Stimulated activated memory B cell treated with anti-CD40 and anti-IgM and Interleukin-4, amounts not matched to agents 10 μg/mL and 1 μg/mL and 100 μg/mL, for 72 hours (primary cell): ENCODE data around the gene MTHFD1.

Source experiments
- ATAC-seq: fragments of 150-1000 bp; cut with Tn5 transposase; 2 replicates; pipeline ENCODE4 v1.10.0; 2021
- H3K27ac Mint-ChIP-seq: one replicate; pipeline ENCODE4 v1.8.0; 2022; ENCODE audit warnings: mild to moderate bottlenecking, mixed read lengths
- H3K27me3 Mint-ChIP-seq: one replicate; pipeline ENCODE4 v1.8.0; 2022; ENCODE audit warnings: mixed read lengths
- H3K36me3 Mint-ChIP-seq: one replicate; pipeline ENCODE4 v1.8.0; 2022; ENCODE audit warnings: mixed read lengths
- H3K4me1 Mint-ChIP-seq: one replicate; pipeline ENCODE4 v1.8.0; 2022; ENCODE audit warnings: mixed read lengths
- H3K4me3 Mint-ChIP-seq: one replicate; pipeline ENCODE4 v1.8.0; 2022; ENCODE audit warnings: mild to moderate bottlenecking, moderate library complexity, mixed read lengths
- H3K9me3 Mint-ChIP-seq: one replicate; pipeline ENCODE4 v1.8.0; 2022; ENCODE audit warnings: mixed read lengths

Gene MTHFD1

GRCh38 chr14:64488590-64489099 lies 100.5 kb downstream of the MTHFD1 start:
- Mint-ChIP-seq H3K9me3 (no peaks in the 10 kb centered on the region), H3K4me3 (no peak overlapping the region), H3K4me1 (peaks cover 29% of the 10 kb centered on the region), H3K36me3 (peaks cover 41% of the 10 kb centered on the region), H3K27me3 (no peaks in the 10 kb centered on the region), H3K27ac (no peak overlapping the region)
- ATAC-seq, result no peak

GRCh38 chr14:64491637-64492036 lies 103.5 kb downstream of the MTHFD1 start:
- Mint-ChIP-seq H3K9me3 (no peaks in the 10 kb centered on the region), H3K27ac (no peak overlapping the region), H3K4me3 (no peak overlapping the region), H3K27me3 (no peaks in the 10 kb centered on the region), H3K36me3 (peaks cover 42% of the 10 kb centered on the region), H3K4me1 (peaks cover 35% of the 10 kb centered on the region)
- ATAC-seq, result no peak

- peaks cover 30% of the 10 kb centered on the region for H3K4me1 Mint-ChIP-seq
- no peaks in the 10 kb centered on the region for H3K27me3 Mint-ChIP-seq
- peaks cover 31% of the 10 kb centered on the region for H3K36me3 Mint-ChIP-seq
- H3K27ac Mint-ChIP-seq, result peak overlapping the region; percentile 11
- H3K9me3 Mint-ChIP-seq, result no peaks in the 10 kb centered on the region
- ATAC-seq, result no peak
- no peak overlapping the region for H3K4me3 Mint-ChIP-seq
Observed at GRCh38 chr14:64493455-64493854, 105.3 kb downstream of the MTHFD1 start.

- Mint-ChIP-seq H3K27ac (no peak overlapping the region), H3K36me3 (peaks cover 27% of the 10 kb centered on the region), H3K4me1 (peaks cover 38% of the 10 kb centered on the region), H3K4me3 (no peak overlapping the region), H3K9me3 (no peaks in the 10 kb centered on the region), H3K27me3 (no peaks in the 10 kb centered on the region)
- ATAC-seq, result no peak
Observed at GRCh38 chr14:64495252-64495651, 107.1 kb downstream of the MTHFD1 start.

- Mint-ChIP-seq H3K4me1 (peaks cover 42% of the 10 kb centered on the region), H3K9me3 (no peaks in the 10 kb centered on the region), H3K27me3 (no peaks in the 10 kb centered on the region), H3K36me3 (peaks cover 19% of the 10 kb centered on the region), H3K27ac (no peak overlapping the region), H3K4me3 (no peak overlapping the region)
- no peak for ATAC-seq
Observed at GRCh38 chr14:64496764-64497163, 108.6 kb downstream of the MTHFD1 start.

- ATAC-seq, result no peak
- peaks cover under 1% of the 10 kb centered on the region for H3K36me3 Mint-ChIP-seq
- H3K4me3 Mint-ChIP-seq, result peak overlapping the region; percentile 35
- peaks cover 33% of the 10 kb centered on the region for H3K4me1 Mint-ChIP-seq
- no peaks in the 10 kb centered on the region for H3K9me3 Mint-ChIP-seq
- H3K27me3 Mint-ChIP-seq, result no peaks in the 10 kb centered on the region
- peak overlapping the region; percentile 99 for H3K27ac Mint-ChIP-seq
Observed at GRCh38 chr14:64500088-64500487, 111.9 kb downstream of the MTHFD1 start.

GRCh38 chr14:64501411-64502171 lies 113.4 kb downstream of the MTHFD1 start:
- H3K27ac Mint-ChIP-seq, result peak overlapping the region; percentile 99
- no peaks in the 10 kb centered on the region for H3K27me3 Mint-ChIP-seq
- no peak for ATAC-seq
- H3K4me1 Mint-ChIP-seq, result peaks cover 43% of the 10 kb centered on the region
- no peaks in the 10 kb centered on the region for H3K9me3 Mint-ChIP-seq
- H3K36me3 Mint-ChIP-seq, result peaks cover 8% of the 10 kb centered on the region
- H3K4me3 Mint-ChIP-seq, result peak overlapping the region; percentile 91

GRCh38 chr14:64502456-64502855 lies 114.3 kb downstream of the MTHFD1 start:
- no peaks in the 10 kb centered on the region for H3K27me3 Mint-ChIP-seq
- peak overlapping the region; percentile 99 for H3K27ac Mint-ChIP-seq
- peak overlapping the region; percentile 91 for H3K4me3 Mint-ChIP-seq
- H3K36me3 Mint-ChIP-seq, result peaks cover 8% of the 10 kb centered on the region
- ATAC-seq, result no peak
- peaks cover 51% of the 10 kb centered on the region for H3K4me1 Mint-ChIP-seq
- no peaks in the 10 kb centered on the region for H3K9me3 Mint-ChIP-seq

GRCh38 chr14:64502887-64503433 lies 114.8 kb downstream of the MTHFD1 start:
- Mint-ChIP-seq H3K9me3 (no peaks in the 10 kb centered on the region), H3K27ac (peak overlapping the region; percentile 99), H3K4me3 (peak overlapping the region; percentile 91), H3K36me3 (peaks cover 8% of the 10 kb centered on the region), H3K27me3 (no peaks in the 10 kb centered on the region), H3K4me1 (peaks cover 56% of the 10 kb centered on the region)
- ATAC-seq, result no peak

- peak within 1 kb of the TSS; percentile 91 for H3K4me3 Mint-ChIP-seq
- peak within 1 kb of the TSS; percentile 99 for H3K27ac Mint-ChIP-seq
- no peaks in the 10 kb centered on the region for H3K27me3 Mint-ChIP-seq
- H3K4me1 Mint-ChIP-seq, result peaks cover 62% of the 10 kb centered on the region
- peak; percentile 84 for ATAC-seq
- H3K36me3 Mint-ChIP-seq, result peaks cover 8% of the 10 kb centered on the region
- no peaks in the 10 kb centered on the region for H3K9me3 Mint-ChIP-seq
Observed at GRCh38 chr14:64503434-64504309, 115.5 kb downstream of the MTHFD1 start, which contains the start of gene ZBTB25. TSS of gene ZBTB25 (minus strand) at chr14:64503838. CDS start at chr14:64490533, 13,305 bp downstream.

GRCh38 chr14:64504310-64504896 lies 116.2 kb downstream of the MTHFD1 start, which contains the start of gene ZBTB1:
TSS of gene ZBTB1 (plus strand) at chr14:64504770. CDS start at chr14:64521505, 16,735 bp downstream.
- peak within 1 kb of the TSS; percentile 99 for H3K27ac Mint-ChIP-seq
- H3K27me3 Mint-ChIP-seq, result no peaks in the 10 kb centered on the region
- peaks cover 68% of the 10 kb centered on the region for H3K4me1 Mint-ChIP-seq
- no peaks in the 10 kb centered on the region for H3K9me3 Mint-ChIP-seq
- H3K4me3 Mint-ChIP-seq, result peak within 1 kb of the TSS; percentile 91
- peak; percentile 69 for ATAC-seq
- peaks cover 8% of the 10 kb centered on the region for H3K36me3 Mint-ChIP-seq

- no peaks in the 10 kb centered on the region for H3K9me3 Mint-ChIP-seq
- peak overlapping the region; percentile 99 for H3K27ac Mint-ChIP-seq
- H3K27me3 Mint-ChIP-seq, result no peaks in the 10 kb centered on the region
- peaks cover 68% of the 10 kb centered on the region for H3K4me1 Mint-ChIP-seq
- peak overlapping the region; percentile 91 for H3K4me3 Mint-ChIP-seq
- peak; percentile 63 for ATAC-seq
- peaks cover 8% of the 10 kb centered on the region for H3K36me3 Mint-ChIP-seq
Observed at GRCh38 chr14:64504897-64505794, 117.0 kb downstream of the MTHFD1 start.

- Mint-ChIP-seq H3K4me3 (peak overlapping the region; percentile 91), H3K27ac (peak overlapping the region; percentile 99), H3K36me3 (peaks cover 8% of the 10 kb centered on the region), H3K4me1 (peaks cover 69% of the 10 kb centered on the region), H3K9me3 (no peaks in the 10 kb centered on the region), H3K27me3 (no peaks in the 10 kb centered on the region)
- ATAC-seq, result no peak
Observed at GRCh38 chr14:64506721-64507120, 118.6 kb downstream of the MTHFD1 start.
